NCI-H2227 treated with DMSO at 0.1 percent for 48 hours (cell line): ENCODE measurements around the gene MBTPS1.

Experiments used
- DNase-seq: peaks from one replicate; lab custom pipeline; 2025; lab: John Stamatoyannopoulos, UW

MBTPS1 gene

DNA sequence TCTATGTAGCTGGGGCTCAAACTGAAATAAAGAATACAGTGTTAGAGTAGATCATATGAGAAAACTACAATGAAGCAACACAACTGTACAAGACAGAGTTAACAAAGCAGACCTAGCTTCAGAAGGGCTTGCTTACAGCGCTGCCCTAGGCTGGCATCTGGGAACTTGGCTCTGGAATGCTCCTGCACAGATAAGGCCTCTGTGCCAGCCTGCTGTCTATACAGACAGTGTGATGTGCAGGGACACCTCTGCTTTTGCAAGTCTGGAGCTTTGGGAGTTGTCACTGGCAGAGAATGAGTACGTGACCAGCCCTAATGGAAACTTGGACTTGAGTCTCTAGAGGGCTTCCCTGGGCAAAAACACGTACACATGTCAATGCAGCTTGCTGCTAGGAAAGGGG is 42.0 kb downstream of the MBTPS1 start:
- DNase-seq: no peak

- no peak for DNase-seq
Measured at GRCh38 chr16:84072014-84072413, 44.7 kb downstream of the MBTPS1 start.

GRCh38 chr16:84071121-84071520 is 45.6 kb downstream of the MBTPS1 start:
- DNase-seq: no peak

DNA sequence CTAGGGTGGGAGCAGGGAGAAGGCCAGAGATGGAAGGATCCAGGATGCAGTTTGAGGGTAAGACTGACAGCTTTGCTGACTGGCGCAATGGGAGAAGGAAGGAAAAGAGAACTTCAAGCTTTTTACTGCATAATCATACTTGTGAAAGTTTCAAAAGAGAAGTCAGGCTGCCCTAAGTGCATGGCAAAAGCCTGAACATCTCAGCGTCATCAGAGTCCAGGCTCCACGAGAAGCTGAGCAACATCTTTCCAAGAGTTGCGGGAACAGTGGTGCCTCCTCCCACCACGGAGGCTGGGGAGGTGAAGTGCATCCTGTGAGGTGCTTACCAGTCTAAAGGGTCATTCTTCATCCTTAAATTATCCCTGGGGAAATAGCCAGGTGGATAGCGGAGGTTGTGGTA is 47.2 kb downstream of the MBTPS1 start:
- DNase-seq: no peak

- no peak for DNase-seq
Measured at GRCh38 chr16:84068783-84069462, 47.8 kb downstream of the MBTPS1 start.

DNA sequence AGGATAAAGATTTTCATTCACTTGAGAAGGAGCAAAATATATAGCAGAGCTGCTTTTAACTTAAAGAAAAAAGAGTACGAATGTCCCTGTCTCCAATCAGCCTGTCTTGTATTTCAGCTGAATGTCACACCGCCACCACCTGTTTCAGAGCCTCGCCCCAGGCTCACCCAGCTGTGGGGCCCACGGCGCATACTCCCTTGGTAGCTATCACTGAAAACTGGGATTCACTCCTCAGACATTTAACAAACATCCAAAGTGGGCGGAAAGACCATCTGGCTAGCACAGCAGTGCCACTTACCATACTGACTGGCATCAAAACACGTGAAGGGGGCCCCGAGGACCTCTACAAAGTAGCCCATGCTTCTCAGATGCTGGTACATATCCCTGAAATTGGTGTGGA is 48.7 kb downstream of the MBTPS1 start:
- DNase-seq: no peak

- DNase-seq: no peak
Measured at GRCh38 chr16:84067640-84068039, 49.1 kb downstream of the MBTPS1 start.

DNA sequence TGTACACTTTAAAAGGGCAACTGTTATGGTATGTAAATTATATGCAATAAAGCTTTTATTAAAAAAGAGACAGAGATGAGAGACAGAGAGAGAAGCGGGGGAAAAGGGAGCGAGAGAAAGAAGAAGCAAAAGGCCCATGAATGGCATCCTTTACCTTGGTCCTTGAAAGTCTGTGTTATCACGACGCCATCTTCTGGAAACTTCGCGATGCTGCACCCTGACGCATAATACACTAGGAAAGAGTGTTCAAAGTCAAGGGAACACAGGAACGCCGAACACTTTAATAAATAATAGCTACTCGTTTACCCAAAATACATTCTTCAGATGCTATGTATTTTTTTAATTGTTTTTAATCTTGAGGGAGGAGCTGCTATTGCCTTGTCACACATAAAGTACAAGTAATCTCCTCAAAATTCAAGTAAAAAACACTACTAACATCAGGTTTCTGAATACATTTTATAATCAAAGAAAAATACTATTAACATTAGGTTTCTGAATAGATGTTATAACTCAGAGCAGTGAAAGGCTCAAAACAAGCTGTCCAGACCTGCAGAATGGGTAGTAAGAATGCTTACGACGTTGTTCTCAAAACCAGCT is 51.1 kb downstream of the MBTPS1 start:
- DNase-seq: peak; percentile 56

GRCh38 chr16:84063980-84064379 is 52.8 kb downstream of the MBTPS1 start:
- no peak for DNase-seq

GRCh38 chr16:84062734-84063640 is 53.8 kb downstream of the MBTPS1 start:
- DNase-seq: peak; percentile 76

DNA sequence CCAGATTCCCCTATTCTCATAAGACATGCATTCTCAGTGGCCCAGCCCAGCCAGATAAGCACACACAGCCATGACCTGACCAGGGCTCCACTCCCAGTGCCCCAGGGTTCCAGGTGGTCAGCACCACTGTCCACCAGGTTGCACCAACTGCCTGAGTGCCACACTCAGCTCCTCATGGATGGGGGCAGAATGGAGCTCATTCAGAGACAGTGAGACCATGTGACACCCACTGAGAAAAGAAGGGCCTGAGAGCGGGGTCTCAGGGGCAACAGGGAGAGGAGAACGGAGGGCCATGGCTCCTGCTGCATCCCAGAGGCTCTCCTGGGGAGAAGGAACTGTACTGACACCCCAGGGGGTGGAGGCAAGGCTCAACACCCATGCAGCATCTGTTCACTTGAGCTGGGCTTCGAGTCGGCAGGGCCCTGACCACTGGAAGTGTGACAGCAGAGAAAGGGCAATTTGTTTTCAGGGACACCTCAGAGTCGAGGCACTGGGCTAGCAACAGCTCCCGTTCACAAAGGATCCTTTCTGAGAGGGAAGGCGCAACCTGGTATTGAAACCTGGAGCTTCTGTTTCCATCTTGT is 55.4 kb downstream of the MBTPS1 start:
- DNase-seq: no peak

GRCh38 chr16:84059946-84060901 is 56.5 kb downstream of the MBTPS1 start:
- DNase-seq: no peak

GRCh38 chr16:84059111-84059510 is 57.6 kb downstream of the MBTPS1 start:
- DNase-seq: no peak

GRCh38 chr16:84058664-84059063 is 58.1 kb downstream of the MBTPS1 start:
- no peak for DNase-seq

- DNase-seq: no peak
Measured at GRCh38 chr16:84058211-84058610, 58.5 kb downstream of the MBTPS1 start.

GRCh38 chr16:84056933-84057332 is 59.8 kb downstream of the MBTPS1 start:
- DNase-seq: no peak

DNA sequence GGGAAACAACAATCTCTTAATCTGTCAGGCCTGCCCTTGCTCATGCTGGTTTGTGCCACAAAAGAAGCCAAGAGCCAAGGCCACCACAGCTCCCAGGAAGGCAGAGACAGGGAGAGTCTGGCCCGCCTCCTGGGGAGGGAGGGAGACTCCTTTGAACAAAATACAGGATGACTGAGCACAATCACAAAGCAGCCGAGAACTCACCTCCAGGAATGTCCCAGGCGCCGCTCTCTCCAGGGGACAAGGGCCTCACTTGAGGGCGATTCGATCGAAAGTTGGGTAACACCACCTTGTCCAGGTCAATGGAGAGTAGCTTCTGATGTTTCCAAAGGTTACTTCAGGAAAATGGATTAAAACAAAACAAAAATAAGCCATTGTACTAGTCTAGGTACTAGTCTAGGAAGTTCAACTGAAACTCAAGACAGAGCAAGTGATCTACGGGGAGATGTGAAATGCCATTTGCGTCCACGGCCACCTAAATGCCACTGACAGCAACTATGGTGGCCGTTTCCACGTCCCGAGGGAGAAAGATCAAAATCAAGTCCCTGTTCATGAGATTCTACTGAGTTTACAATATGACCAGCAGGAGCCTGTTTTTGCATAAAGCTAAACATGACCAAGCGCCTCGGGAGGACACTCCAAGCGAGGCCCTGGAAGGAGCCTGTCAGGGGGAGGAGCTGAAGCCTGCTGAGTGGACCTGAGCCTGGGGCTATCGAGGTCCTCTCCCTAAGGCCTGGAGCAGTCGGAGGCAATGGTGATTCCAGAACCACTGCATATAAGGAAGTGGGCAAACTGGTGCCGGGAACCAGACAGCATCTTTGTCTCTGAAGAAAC is 60.7 kb downstream of the MBTPS1 start:
- no peak for DNase-seq

DNA sequence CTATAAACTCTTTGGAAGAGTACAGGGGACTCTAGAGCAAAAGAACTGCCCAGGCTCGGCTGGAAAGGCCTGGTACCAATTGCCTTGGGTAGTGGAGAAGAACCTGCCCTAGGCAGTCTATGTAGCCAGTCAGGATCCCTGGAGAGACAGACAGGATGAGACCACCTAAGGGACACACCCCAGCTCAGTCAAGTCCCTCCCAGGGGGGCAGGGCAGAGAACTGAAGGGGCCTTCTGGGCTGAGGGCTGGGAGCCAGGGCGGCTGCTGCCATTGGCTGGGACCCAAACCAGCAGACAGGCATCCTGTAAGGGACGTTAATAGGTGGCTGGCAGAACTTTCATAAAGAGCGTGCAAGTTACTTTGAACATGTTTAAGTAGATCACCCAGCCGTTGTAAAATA is 61.4 kb downstream of the MBTPS1 start:
- no peak for DNase-seq

GRCh38 chr16:84054916-84055315 is 61.8 kb downstream of the MBTPS1 start:
- no peak for DNase-seq

- DNase-seq: no peak
Measured at GRCh38 chr16:84054271-84054670, 62.5 kb downstream of the MBTPS1 start.

DNA sequence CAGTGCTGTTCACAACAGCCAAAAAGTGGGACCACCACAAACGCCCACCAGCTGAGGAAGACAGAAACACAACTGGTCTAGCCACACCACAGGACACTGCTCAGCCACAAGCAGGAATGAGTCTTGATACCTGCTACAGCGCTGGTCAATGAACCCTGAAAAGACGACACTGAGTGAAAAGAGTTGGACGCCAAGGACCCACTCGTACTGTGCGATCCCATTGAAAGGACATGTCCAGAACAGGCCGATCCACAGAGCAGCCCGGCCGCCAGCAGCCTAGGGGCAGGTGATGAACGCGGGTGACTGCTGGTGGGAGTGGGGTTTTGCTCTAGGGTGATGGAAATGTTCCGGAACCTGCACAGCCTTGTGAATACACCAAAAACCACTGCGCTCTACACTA is 63.5 kb downstream of the MBTPS1 start:
- no peak for DNase-seq
